ENCODE results near the gene APBB1. TPM values are rescaled to one million over a fixed set of nuclear protein-coding genes. Genes with fewer than 3 reads are reported as not detected.

Gene APBB1
- 14.8 TPM for polyA plus RNA-seq (2013)

- Histone ChIP-seq H3K9me3 (ENCODE audit: control extremely low read depth in 1 of 5, control insufficient read depth in 4 of 5, insufficient read depth in 2 of 5, low read depth in 1 of 5, low read length in 4 of 5) (no peaks in the 10 kb centered on the region), H3K4me3 (ENCODE audit: control insufficient read depth in 1 of 7, extremely low read depth in 1 of 7, insufficient read depth in 4 of 7, low read depth in 2 of 7, low read length in 6 of 7) (peak within 1 kb of the TSS; percentile 64 to 92 (median 82)), H3K36me3 (ENCODE audit: control insufficient read depth in 4 of 4, insufficient read depth in 4 of 4, low read length in 3 of 4) (no peaks in the 10 kb centered on the region), H3K4me1 (ENCODE audit: control extremely low read depth in 1 of 4, control insufficient read depth in 4 of 4, insufficient read depth in 4 of 4, low read length in 3 of 4) (peaks cover 3 to 18% (median 13%) of the 10 kb centered on the region in 4 experiments), H3K27ac (ENCODE audit: insufficient read depth in 1 of 2, low read depth in 1 of 2, low read length in 2 of 2, poor library complexity in 1 of 2, severe bottlenecking in 2 of 2) (peak within 1 kb of the TSS in 1 of 2 experiments; percentile 59), H3K27me3 (replicated peaks in 2 of 5; ENCODE audit: control insufficient read depth in 4 of 5, insufficient read depth in 5 of 5, low read length in 4 of 5) (peaks cover 0 to 19% (median 1%) of the 10 kb centered on the region in 5 experiments)
- ChIA-PET POLR2A (interaction anchor here (0.9 to 1.4 kb wide), 3 partner anchors 22 to 41 kb away, joined by 3 to 5 read pairs (median 3); partner anchors contain the start of gene SMPD1), CTCF (interaction anchor here (0.8 to 3.2 kb wide), 9 partner anchors 12 to 56 kb away, joined by 3 to 21 read pairs (median 5); partner anchors contain the start of gene HPX)
- WGBS (ENCODE audit: insufficient coverage) = 0% methylated on average over 62 of the region's 75 CpGs
- peak; percentile 46 to 77 (median 72) for DNase-seq
These were observed at the start of gene APBB1 for GRCh38 chr11:6419009-6419631. TSS of gene APBB1 (minus strand) at chr11:6419094. CDS start at chr11:6411347, 7,747 bp downstream.

- Histone ChIP-seq H3K27ac (ENCODE audit: insufficient read depth in 1 of 2, low read depth in 1 of 2, low read length in 2 of 2, poor library complexity in 1 of 2, severe bottlenecking in 2 of 2) (no peak overlapping the region), H3K27me3 (replicated peaks in 2 of 5; ENCODE audit: control insufficient read depth in 4 of 5, insufficient read depth in 5 of 5, low read length in 4 of 5) (no peaks in the 10 kb centered on the region), H3K36me3 (ENCODE audit: control insufficient read depth in 4 of 4, insufficient read depth in 4 of 4, low read length in 3 of 4) (peaks cover 2 to 43% (median 22%) of the 10 kb centered on the region in 4 experiments), H3K4me1 (ENCODE audit: control extremely low read depth in 1 of 4, control insufficient read depth in 4 of 4, insufficient read depth in 4 of 4, low read length in 3 of 4) (no peaks in the 10 kb centered on the region), H3K4me3 (ENCODE audit: control insufficient read depth in 1 of 7, extremely low read depth in 1 of 7, insufficient read depth in 4 of 7, low read depth in 2 of 7, low read length in 6 of 7) (no peak overlapping the region), H3K9me3 (ENCODE audit: control extremely low read depth in 1 of 5, control insufficient read depth in 4 of 5, insufficient read depth in 2 of 5, low read depth in 1 of 5, low read length in 4 of 5) (no peaks in the 10 kb centered on the region)
- CTCF ChIA-PET = no interaction called here
- 100% methylated on average over 1 of the region's 1 CpG for WGBS (ENCODE audit: insufficient coverage)
- POLR2A ChIA-PET = no interaction called here
- DNase-seq = no peak
These were observed 40.2 kb upstream of the APBB1 start for GRCh38 chr11:6459099-6459450.

GRCh38 chr11:6458352-6459098, 39.6 kb upstream of the APBB1 start:
- Histone ChIP-seq H3K9me3 (ENCODE audit: control extremely low read depth in 1 of 5, control insufficient read depth in 4 of 5, insufficient read depth in 2 of 5, low read depth in 1 of 5, low read length in 4 of 5) (no peaks in the 10 kb centered on the region), H3K4me1 (ENCODE audit: control extremely low read depth in 1 of 4, control insufficient read depth in 4 of 4, insufficient read depth in 4 of 4, low read length in 3 of 4) (no peaks in the 10 kb centered on the region), H3K36me3 (ENCODE audit: control insufficient read depth in 4 of 4, insufficient read depth in 4 of 4, low read length in 3 of 4) (peaks cover 2 to 40% (median 20%) of the 10 kb centered on the region in 4 experiments), H3K27ac (ENCODE audit: insufficient read depth in 1 of 2, low read depth in 1 of 2, low read length in 2 of 2, poor library complexity in 1 of 2, severe bottlenecking in 2 of 2) (no peak overlapping the region), H3K27me3 (replicated peaks in 2 of 5; ENCODE audit: control insufficient read depth in 4 of 5, insufficient read depth in 5 of 5, low read length in 4 of 5) (no peaks in the 10 kb centered on the region), H3K4me3 (ENCODE audit: control insufficient read depth in 1 of 7, extremely low read depth in 1 of 7, insufficient read depth in 4 of 7, low read depth in 2 of 7, low read length in 6 of 7) (no peak overlapping the region)
- CTCF ChIA-PET = no interaction called here
- 92% methylated on average over 2 of the region's 2 CpGs for WGBS (ENCODE audit: insufficient coverage)
- DNase-seq = no peak
- POLR2A ChIA-PET = no interaction called here

- no peak for DNase-seq
- Histone ChIP-seq H3K36me3 (ENCODE audit: control insufficient read depth in 4 of 4, insufficient read depth in 4 of 4, low read length in 3 of 4) (peaks cover 2 to 41% (median 20%) of the 10 kb centered on the region in 4 experiments), H3K27ac (ENCODE audit: insufficient read depth in 1 of 2, low read depth in 1 of 2, low read length in 2 of 2, poor library complexity in 1 of 2, severe bottlenecking in 2 of 2) (no peak overlapping the region), H3K4me1 (ENCODE audit: control extremely low read depth in 1 of 4, control insufficient read depth in 4 of 4, insufficient read depth in 4 of 4, low read length in 3 of 4) (no peaks in the 10 kb centered on the region), H3K27me3 (replicated peaks in 2 of 5; ENCODE audit: control insufficient read depth in 4 of 5, insufficient read depth in 5 of 5, low read length in 4 of 5) (no peaks in the 10 kb centered on the region), H3K9me3 (ENCODE audit: control extremely low read depth in 1 of 5, control insufficient read depth in 4 of 5, insufficient read depth in 2 of 5, low read depth in 1 of 5, low read length in 4 of 5) (no peaks in the 10 kb centered on the region), H3K4me3 (ENCODE audit: control insufficient read depth in 1 of 7, extremely low read depth in 1 of 7, insufficient read depth in 4 of 7, low read depth in 2 of 7, low read length in 6 of 7) (no peak overlapping the region)
- ChIA-PET CTCF (interaction anchor here (1.2 kb wide), 1 partner anchor 79 kb away, joined by 3 read pairs; no protein-coding TSS in a partner anchor), POLR2A (no interaction called here)
- 96% methylated on average over 25 of the region's 26 CpGs for WGBS (ENCODE audit: insufficient coverage)
These were observed 38.9 kb upstream of the APBB1 start for GRCh38 chr11:6457581-6458320.

GRCh38 chr11:6456361-6457073, 37.6 kb upstream of the APBB1 start:
- ChIA-PET POLR2A (no interaction called here), CTCF (interaction anchor here (1.2 to 2.8 kb wide), 5 partner anchors 10 to 78 kb away, joined by 3 to 14 read pairs (median 6); no protein-coding TSS in a partner anchor)
- H3K9me3 ChIP-seq (ENCODE audit: control extremely low read depth in 1 of 5, control insufficient read depth in 4 of 5, insufficient read depth in 2 of 5, low read depth in 1 of 5, low read length in 4 of 5) = no peaks in the 10 kb centered on the region
- peaks cover 2 to 46% (median 20%) of the 10 kb centered on the region in 4 experiments for H3K36me3 ChIP-seq (ENCODE audit: control insufficient read depth in 4 of 4, insufficient read depth in 4 of 4, low read length in 3 of 4)
- H3K4me1 ChIP-seq (ENCODE audit: control extremely low read depth in 1 of 4, control insufficient read depth in 4 of 4, insufficient read depth in 4 of 4, low read length in 3 of 4) = no peaks in the 10 kb centered on the region
- 98% methylated on average over 56 of the region's 56 CpGs for WGBS (ENCODE audit: insufficient coverage)
- H3K27me3 ChIP-seq (replicated peaks in 2 of 5; ENCODE audit: control insufficient read depth in 4 of 5, insufficient read depth in 5 of 5, low read length in 4 of 5) = no peaks in the 10 kb centered on the region
- no peak for DNase-seq
- no peak overlapping the region for H3K27ac ChIP-seq (ENCODE audit: insufficient read depth in 1 of 2, low read depth in 1 of 2, low read length in 2 of 2, poor library complexity in 1 of 2, severe bottlenecking in 2 of 2)
- no peak overlapping the region for H3K4me3 ChIP-seq (ENCODE audit: control insufficient read depth in 1 of 7, extremely low read depth in 1 of 7, insufficient read depth in 4 of 7, low read depth in 2 of 7, low read length in 6 of 7)

GRCh38 chr11:6455070-6455469, 36.2 kb upstream of the APBB1 start:
- peaks cover 2 to 58% (median 29%) of the 10 kb centered on the region in 4 experiments for H3K36me3 ChIP-seq (ENCODE audit: control insufficient read depth in 4 of 4, insufficient read depth in 4 of 4, low read length in 3 of 4)
- CTCF ChIA-PET = interaction anchor here (1.3 to 2.8 kb wide), 6 partner anchors 9 to 432 kb away, joined by 3 to 14 read pairs (median 6); no protein-coding TSS in a partner anchor
- no peak overlapping the region for H3K4me3 ChIP-seq (ENCODE audit: control insufficient read depth in 1 of 7, extremely low read depth in 1 of 7, insufficient read depth in 4 of 7, low read depth in 2 of 7, low read length in 6 of 7)
- H3K9me3 ChIP-seq (ENCODE audit: control extremely low read depth in 1 of 5, control insufficient read depth in 4 of 5, insufficient read depth in 2 of 5, low read depth in 1 of 5, low read length in 4 of 5) = no peaks in the 10 kb centered on the region
- no peaks in the 10 kb centered on the region for H3K27me3 ChIP-seq (replicated peaks in 2 of 5; ENCODE audit: control insufficient read depth in 4 of 5, insufficient read depth in 5 of 5, low read length in 4 of 5)
- WGBS (ENCODE audit: insufficient coverage) = 100% methylated on average over 1 of the region's 2 CpGs
- no peak overlapping the region for H3K27ac ChIP-seq (ENCODE audit: insufficient read depth in 1 of 2, low read depth in 1 of 2, low read length in 2 of 2, poor library complexity in 1 of 2, severe bottlenecking in 2 of 2)
- no peaks in the 10 kb centered on the region for H3K4me1 ChIP-seq (ENCODE audit: control extremely low read depth in 1 of 4, control insufficient read depth in 4 of 4, insufficient read depth in 4 of 4, low read length in 3 of 4)
- no peak for DNase-seq
- POLR2A ChIA-PET = interaction anchor here (0.6 kb wide), 1 partner anchor 58 kb away, joined by 4 read pairs; no protein-coding TSS in a partner anchor

Measured in common myeloid progenitor, CD34-positive (primary cell).